Stimulated activated CD8-positive, alpha-beta memory T cell treated with anti-CD3 and anti-CD28 coated beads, Interleukin-12 subunit alpha, Interleukin-12 subunit beta, amount 100 ng/mL, for 1 hour (primary cell): ENCODE results near the gene GSKIP.

Experiments used
- DNase-seq: peaks from one replicate; pipeline ENCODE4 v3.0.0-alpha.2; 2020; ENCODE audit warnings: low read depth

The GSKIP gene

DNA sequence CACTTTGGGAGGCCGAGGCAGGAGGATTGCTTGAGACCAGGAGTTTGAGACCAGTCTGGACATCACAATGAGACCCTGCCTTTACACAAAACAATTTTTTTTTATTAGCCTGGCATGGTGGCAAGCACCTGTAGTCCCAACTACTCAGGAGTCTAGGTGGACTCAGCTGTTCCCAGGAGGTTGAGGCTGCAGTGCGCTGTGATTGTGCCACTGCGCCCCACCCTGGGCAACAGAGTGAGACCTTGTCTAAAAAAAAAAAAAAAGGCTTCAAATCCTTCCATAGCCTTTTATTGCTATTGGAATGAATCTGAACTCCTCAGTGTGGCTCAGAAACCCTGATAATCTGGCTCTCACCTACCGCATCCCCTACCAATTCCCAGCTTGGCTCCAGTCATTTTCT is 54.7 kb downstream of the GSKIP start:
- DNase-seq, result no peak

DNA sequence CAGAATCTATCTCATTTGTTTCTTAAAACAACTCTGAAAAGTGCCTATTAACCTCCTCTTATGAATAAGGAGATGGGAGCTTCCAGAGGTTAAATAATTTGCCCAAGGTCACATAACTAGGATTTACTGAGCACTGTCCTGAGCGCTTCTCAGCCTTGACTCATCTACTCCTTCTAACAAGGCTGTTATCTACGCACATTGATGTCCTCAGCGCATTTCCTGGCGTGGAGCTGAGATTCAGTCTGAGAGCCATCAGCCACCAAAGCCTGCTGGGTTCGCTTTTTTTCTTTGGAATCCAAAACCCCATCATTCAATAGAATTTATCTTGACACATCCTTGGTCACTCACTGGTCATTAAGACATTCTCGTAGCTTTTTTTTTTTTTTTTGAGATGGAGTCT is 57.9 kb downstream of the GSKIP start:
- DNase-seq, result no peak

DNA sequence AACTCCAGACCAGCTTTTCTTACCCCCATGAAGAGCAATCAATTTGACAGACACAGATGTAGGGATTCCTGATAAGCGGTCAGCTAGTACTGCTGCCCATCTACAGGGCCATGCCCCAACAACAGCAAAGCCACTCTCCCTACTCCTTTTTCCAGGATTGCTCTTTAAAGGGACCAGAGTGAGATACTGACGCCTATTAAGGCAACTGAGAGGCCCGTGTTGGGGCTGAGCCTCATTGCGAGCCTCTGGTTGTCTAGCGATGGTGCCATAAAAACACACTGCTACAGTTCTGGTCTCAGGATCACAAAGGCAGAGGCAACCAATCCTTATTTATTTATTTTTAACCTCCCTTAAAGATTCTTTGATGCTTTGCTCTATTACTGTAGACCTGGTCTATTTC is 59.7 kb downstream of the GSKIP start:
- DNase-seq, result no peak

DNA sequence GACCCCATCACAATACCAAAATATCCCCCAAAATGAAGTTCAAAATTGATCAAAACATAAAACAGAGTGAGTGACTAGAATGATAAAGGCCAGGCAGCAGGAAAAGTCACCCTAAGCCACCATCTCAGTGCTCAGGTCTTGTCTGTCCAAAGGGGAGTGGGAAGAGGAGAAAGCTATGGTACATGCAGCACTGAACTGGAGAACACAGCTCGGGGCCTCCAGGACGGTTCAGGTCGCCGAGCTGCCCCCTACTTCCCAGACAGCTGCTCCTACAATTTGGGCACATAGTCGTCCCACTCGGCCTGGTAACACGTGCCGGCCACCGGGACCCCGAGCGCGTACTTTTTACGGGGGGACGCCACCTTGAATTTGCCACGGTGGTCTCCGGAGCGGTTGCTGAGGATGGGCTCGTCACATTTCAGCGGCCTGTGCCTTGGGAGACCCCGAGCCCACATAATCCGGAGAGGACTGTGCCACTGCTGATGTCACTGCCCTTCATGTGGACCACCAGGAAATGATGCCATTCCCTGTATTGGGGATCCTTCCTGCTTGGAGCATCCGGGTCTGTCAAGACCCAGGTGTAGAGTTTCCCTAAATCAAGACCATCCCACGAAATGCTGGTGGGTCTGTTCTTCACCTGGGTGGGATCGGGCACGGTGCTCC is 60.3 kb downstream of the GSKIP start:
- DNase-seq, result no peak

DNA sequence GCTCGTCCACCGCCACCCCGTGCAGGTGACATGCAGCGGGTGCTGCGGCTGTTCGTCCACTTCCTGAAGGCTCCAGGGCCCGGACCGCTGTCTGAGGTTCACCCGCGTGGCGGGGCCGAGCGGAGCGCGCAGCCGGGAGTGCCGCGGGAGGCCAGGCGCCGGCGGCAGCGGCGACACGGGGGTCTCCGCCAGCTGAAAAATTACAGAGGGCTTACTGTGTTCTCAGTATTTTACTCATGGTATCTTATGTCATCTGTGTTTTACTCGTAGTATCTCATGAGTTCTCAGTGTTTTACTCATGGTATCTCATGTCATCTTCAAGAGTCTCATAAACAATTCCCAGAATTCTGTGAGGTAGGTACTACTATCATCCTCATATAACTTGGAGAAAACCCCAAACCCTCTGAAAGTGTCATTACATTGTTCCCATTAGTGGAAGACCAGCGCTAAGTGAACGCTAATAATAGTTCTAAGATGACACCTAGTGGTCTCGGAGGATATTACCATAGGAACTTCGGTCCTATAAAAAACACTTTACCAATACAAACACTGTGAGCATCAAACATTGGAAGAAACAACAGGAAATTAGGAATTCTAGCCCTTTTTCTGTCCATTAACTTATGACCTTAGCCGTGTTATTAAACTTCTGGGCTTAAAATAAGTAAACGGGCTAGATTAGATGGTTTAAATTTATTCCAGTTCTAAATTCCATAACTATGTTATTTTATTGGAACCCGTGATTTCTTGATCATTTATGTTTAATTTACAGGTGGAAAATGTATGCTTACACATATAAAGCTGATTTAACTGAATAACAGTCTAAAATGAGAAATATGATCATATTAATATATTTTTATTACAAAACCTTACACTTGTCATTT is 61.0 kb downstream of the GSKIP start:
- DNase-seq, result no peak

DNA sequence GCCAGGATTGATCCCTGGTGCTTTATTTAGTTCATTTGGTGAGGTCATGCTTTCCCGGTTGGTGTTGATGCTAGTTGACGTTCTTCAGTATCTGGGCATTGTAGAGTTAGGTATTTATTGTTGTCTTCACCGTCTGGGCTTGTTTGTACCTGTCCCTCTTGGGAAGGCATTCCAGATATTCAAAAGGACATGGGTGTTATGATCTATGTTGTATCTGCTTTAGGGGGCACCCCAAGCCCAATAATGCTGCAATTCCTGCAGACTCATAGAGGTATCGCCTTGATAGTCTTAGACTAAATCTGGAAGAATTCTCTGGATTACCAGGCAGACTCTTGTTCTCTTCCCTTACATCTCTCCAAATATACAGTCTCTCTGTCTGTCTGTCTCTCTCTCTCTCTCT is 70.7 kb downstream of the GSKIP start:
- DNase-seq, result no peak
